K562 (cell line): ENCODE measurements around the gene KLF1. TPM values are rescaled to one million over a fixed set of nuclear protein-coding genes. Genes with fewer than 3 reads are reported as not detected.

Source experiments
- ATAC-seq: fragments of 200-7000 bp; cut with Tn5 transposase; 3 replicates; pipeline ENCODE4 v1.9.1; 2020; ENCODE audit warnings: moderate library complexity
- BruUV-seq: library from RNA; stranded (reverse); fragments of 400-500 nt; replicated peaks from 2 replicates; lab custom pipeline; 2021; lab: Mats Ljungman, UMichigan
- CTCF ChIA-PET: fragments of 300-600 bp; formaldehyde crosslinking; extraction: SDS; loops from one replicate; lab custom pipeline; 2021; ENCODE audit warnings: low intra/inter-chr PET ratio; lab: Yijun Ruan, JAX
- POLR2A ChIA-PET: fragments of 300-600, 350-650 bp; sonication (Branson Sonifier 250); formaldehyde crosslinking; extraction: SDS; loops from one replicate; lab custom pipeline; 2021; ENCODE audit warnings: antibody characterized with exemption, inconsistent platforms; lab: Yijun Ruan, JAX
- DNase-seq, 4 experiments: peaks; one replicate each; pipeline versions ENCODE4 v3.0.0 to v3.0.0-alpha.2; 2011 to 2018; ENCODE audit warnings: low spot score in 3 of 4, mixed read lengths in 3 of 4; ENCODE audit errors: extremely low read depth in 1 of 4
- FAIRE-seq: peaks from 2 replicates; lab custom pipeline; 2011; peaks lifted over from hg19 to GRCh38; lab: Jason Lieb, UNC
- H2AFZ ChIP-seq: 2 replicates; pipeline ENCODE4 v1.6.0; 2011; ENCODE audit warnings: low read depth, low read length, control low read depth, inconsistent platforms
- H3K27ac ChIP-seq: fragments of 200-600 bp; 3 replicates; pipeline ENCODE4 v1.8.0; 2011; ENCODE audit warnings: low read depth, mild to moderate bottlenecking, control low read depth, inconsistent platforms, low read length, moderate library complexity, mixed read lengths; ENCODE audit errors: extremely low read depth
- H3K27me3 ChIP-seq, 2 experiments: fragments of 300-600 bp in 1 of 2; 2 replicates in 1 of 2; 3 replicates in 1 of 2; pipeline versions ENCODE4 v1.6.0 to v1.8.0; 2011; ENCODE audit warnings: inconsistent platforms in 2 of 2, low read length in 2 of 2, mild to moderate bottlenecking in 1 of 2, mixed read lengths in 1 of 2, moderate library complexity in 1 of 2; ENCODE audit not compliant: control insufficient read depth in 2 of 2, insufficient read depth in 2 of 2
- H3K36me3 ChIP-seq: fragments of 300-600 bp; 3 replicates; pipeline ENCODE4 v1.8.0; 2011; ENCODE audit warnings: mild to moderate bottlenecking, low read length, inconsistent platforms; ENCODE audit not compliant: control insufficient read depth, insufficient read depth
- H3K4me1 ChIP-seq, 2 experiments: fragments of 200-600 bp in 1 of 2; replicated peaks in 1 of 2; 2 replicates in 1 of 2; 3 replicates in 1 of 2; pipeline versions ENCODE4 v1.5.1 to v1.8.0; 2011; ENCODE audit warnings: inconsistent platforms in 2 of 2, low read length in 2 of 2, mild to moderate bottlenecking in 1 of 2, mixed read lengths in 1 of 2, moderate library complexity in 1 of 2; ENCODE audit not compliant: control insufficient read depth in 2 of 2, insufficient read depth in 2 of 2
- H3K4me2 ChIP-seq: 2 replicates; pipeline ENCODE4 v1.6.1; 2011; ENCODE audit warnings: low read length, control low read depth, inconsistent platforms, mixed read lengths; ENCODE audit not compliant: insufficient read depth
- H3K4me3 ChIP-seq: fragments of 200-600 bp; sonication (generic), shearing (Covaris generic); 2 replicates; pipeline ENCODE4 v1.5.1; 2016; ENCODE audit warnings: control low read depth, inconsistent platforms
- H3K79me2 ChIP-seq: fragments of 200-600 bp; 3 replicates; pipeline ENCODE4 v1.8.0; 2011; ENCODE audit warnings: low read length, inconsistent platforms; ENCODE audit not compliant: control insufficient read depth, insufficient read depth
- H3K9ac ChIP-seq, 2 experiments: 2 replicates each; pipeline versions ENCODE4 v1.6.0 to v1.6.1; 2011; ENCODE audit warnings: low read depth in 2 of 2, low read length in 2 of 2, control low read depth in 1 of 2, inconsistent platforms in 1 of 2, mild to moderate bottlenecking in 1 of 2, mixed read lengths in 1 of 2; ENCODE audit not compliant: insufficient read depth in 1 of 2
- H3K9me1 ChIP-seq: one replicate; pipeline ENCODE4 v1.6.0; 2011; ENCODE audit warnings: inconsistent platforms, mild to moderate bottlenecking, low read length, moderate library complexity; ENCODE audit not compliant: control insufficient read depth, insufficient read depth
- H3K9me3 ChIP-seq: replicated peaks from 2 replicates; pipeline ENCODE4 v1.5.1; 2011; ENCODE audit warnings: low read depth, low read length, inconsistent platforms; ENCODE audit not compliant: control insufficient read depth, insufficient read depth
- H4K20me1 ChIP-seq: replicated peaks from 2 replicates; pipeline ENCODE4 v1.6.1; 2011; ENCODE audit warnings: low read length, inconsistent platforms, mixed read lengths; ENCODE audit not compliant: control insufficient read depth, insufficient read depth
- CTBP1 ChIP-seq: fragments of 450-650 bp; IDR thresholded peaks from 2 replicates; pipeline ENCODE4 v1.6.1; 2016; ENCODE audit warnings: borderline replicate concordance
- FOXA1 ChIP-seq: fragments of 450-650 bp; IDR thresholded peaks from 2 replicates; pipeline ENCODE4 v1.6.1; 2016; ENCODE audit warnings: mild to moderate bottlenecking, borderline replicate concordance
- MBD2 ChIP-seq: sonication (generic); IDR thresholded peaks from 2 replicates; pipeline ENCODE4 v1.6.1; 2016; ENCODE audit warnings: low read depth, borderline replicate concordance
- MTA3 ChIP-seq: fragments of 450-650 bp; formaldehyde crosslinking; IDR thresholded peaks from 2 replicates; pipeline ENCODE4 v1.6.1; 2017; ENCODE audit warnings: mild to moderate bottlenecking, borderline replicate concordance
- PHTF2 ChIP-seq: fragments of 250-450 bp; sonication (Bioruptor Pico); IDR thresholded peaks from 2 replicates; pipeline ENCODE4 v1.5.0; 2021; ENCODE audit warnings: mild to moderate bottlenecking
- RAD51 ChIP-seq: fragments of 450-650 bp; IDR thresholded peaks from 2 replicates; pipeline ENCODE4 v1.7.1; 2016; ENCODE audit warnings: low read depth, mild to moderate bottlenecking, borderline replicate concordance
- VEZF1 ChIP-seq: fragments of 200-800 bp; sonication (Bioruptor generic); IDR thresholded peaks from 2 replicates; pipeline ENCODE4 v1.6.1; 2017; ENCODE audit warnings: missing genetic modification characterization, missing compliant biosample characterization
- YY1 ChIP-seq, 3 experiments: IDR thresholded peaks; 2 replicates each; pipeline ENCODE4 v1.6.1; 2011; ENCODE audit warnings: low read length in 2 of 3, mild to moderate bottlenecking in 2 of 3, moderate library complexity in 2 of 3, borderline replicate concordance in 1 of 3, control low read depth in 1 of 3, low read depth in 1 of 3; ENCODE audit not compliant: insufficient read depth in 3 of 3, insufficient replicate concordance in 2 of 3, control insufficient read depth in 1 of 3, insufficient read length in 1 of 3; ENCODE audit errors: extremely low read depth in 1 of 3
- ZNF121 ChIP-seq: sonication (generic); formaldehyde crosslinking; conservative IDR thresholded peaks from 2 replicates; pipeline ENCODE4 v1.8.0; 2022; ENCODE audit warnings: missing genetic modification reagents
- ZNF146 ChIP-seq: IDR thresholded peaks from one replicate; pipeline ENCODE4 v1.6.1; 2018; ENCODE audit warnings: missing compliant biosample characterization; ENCODE audit not compliant: unreplicated experiment
- WGBS: fragments of 100-300 bp; shearing (Covaris generic); methylation state at CpG from one replicate; pipeline ENCODE4 v1.1.6; 2016; ENCODE audit warnings: low coverage, mixed read lengths; ENCODE audit not compliant: insufficient coverage; ENCODE audit errors: missing lambda C conversion rate; 5-methylcytosine and 5-hydroxymethylcytosine counted together
- in situ Hi-C: fragments of 300-500 bp; cut with MboI; formaldehyde crosslinking; loops from 4 replicates; pipeline ENCODE4 v1.15.0; 2018; ENCODE audit warnings: inconsistent platforms, mixed read lengths
- intact Hi-C: fragments of 100-400 bp; cut with micrococcal nuclease; formaldehyde crosslinking; loops from 2 replicates; pipeline ENCODE4 v1.14.2; 2022
- polyA plus RNA-seq, 8 experiments: library from polyadenylated mRNA; depleted of rRNA in 4 of 8; stranded (reverse) in 5 of 8; unstranded in 3 of 8; fragments of >200 nt; fragmentation: Nextera tagmentation in 2 of 8; fragmentation: Illumina TruSeq in 1 of 8; extraction: Ambion mirVana in 2 of 8; extraction: Trizol in 1 of 8; gene quantifications; 2 replicates each; pipeline versions ENCODE4 v1.2.1 to v1.2.3, GENCODE V29; 2011 to 2014; ENCODE audit warnings: inconsistent platforms in 1 of 8, missing spikeins in 1 of 8
- total RNA-seq, 7 experiments: library from RNA; depleted of rRNA in 6 of 7; stranded (reverse); fragments of >200 nt in 6 of 7; fragmentation: Illumina TruSeq in 2 of 7; extraction: Trizol in 2 of 7; gene quantifications; 2 replicates each; pipeline versions ENCODE4 v1.2.1 to v1.2.3, GENCODE V29; 2011 to 2021; ENCODE audit warnings: low replicate concordance in 1 of 7

The KLF1 gene
- total and polyA plus RNA-seq, 9 of the 15 experiments (the other 6 are each of a cell fraction or from before 2014, with no cell fraction given): 8.4 to 163 (median 47.3) TPM

GRCh38 chr19:12871681-12872080 lies 15.3 kb downstream of the KLF1 start:
- 39% methylated on average over 3 of the region's 3 CpGs for WGBS
- DNase-seq (no peak), ATAC-seq (no peak), FAIRE-seq (no peak)
- H3K36me3 ChIP-seq: peaks cover 18% of the 10 kb centered on the region; the same call in 2 of the 3 replicates
- H3K4me1 ChIP-seq: peaks cover 5 to 46% of the 10 kb centered on the region in 2 experiments; a peak in 4 of 5 replicates
- H3K4me2 ChIP-seq: no peak overlapping the region
- ChIA-PET POLR2A (interaction anchor here (1.0 to 3.3 kb wide), 3 partner anchors 10 to 50 kb away, joined by 3 to 37 read pairs (median 23); partner anchors contain the start of genes DNASE2 and KLF1), CTCF (no interaction called here)
- BruUV-seq: no TSS peak
- H3K27me3 ChIP-seq: no peaks in the 10 kb centered on the region
- no peaks in the 10 kb centered on the region for H3K79me2 ChIP-seq
- peaks cover 2% of the 10 kb centered on the region; the same call in 1 of the 2 replicates for H3K9me3 ChIP-seq
- no peak overlapping the region for H2AFZ ChIP-seq
- no peak overlapping the region for H3K4me3 ChIP-seq
- peak; percentile 12; the same call in 1 of the 2 replicates for TF ChIP-seq ZNF121 (CRISPR knock-in tag)
- no peak for TF ChIP-seq YY1 (IDR thresholded peaks at IDR 0.05; ENCODE audit: borderline replicate concordance in 1 of 3, control insufficient read depth in 1 of 3, extremely low read depth in 1 of 3, insufficient read depth in 3 of 3, insufficient read length in 1 of 3, insufficient replicate concordance in 2 of 3, low read depth in 1 of 3, low read length in 2 of 3)
- intact Hi-C loops: no loop called here
- no peak overlapping the region for H3K27ac ChIP-seq
- in situ Hi-C loops: no loop called here
- no peak overlapping the region for H3K9ac ChIP-seq
- no peaks in the 10 kb centered on the region for H3K9me1 ChIP-seq
- no peaks in the 10 kb centered on the region for H4K20me1 ChIP-seq

GRCh38 chr19:12868540-12869112 lies 18.4 kb downstream of the KLF1 start:
- Histone ChIP-seq H3K9me3 (peaks cover 2% of the 10 kb centered on the region; the same call in 1 of the 2 replicates), H2AFZ (no peak overlapping the region), H3K4me1 (peaks cover 8 to 50% of the 10 kb centered on the region in 2 experiments; a peak in 4 of 5 replicates), H3K9me1 (no peaks in the 10 kb centered on the region), H3K27ac (no peak overlapping the region), H3K9ac (no peak overlapping the region), H3K4me3 (no peak overlapping the region), H3K27me3 (no peaks in the 10 kb centered on the region), H3K4me2 (no peak overlapping the region), H3K79me2 (no peaks in the 10 kb centered on the region), H4K20me1 (no peaks in the 10 kb centered on the region; the same call in 1 of the 2 replicates), H3K36me3 (peaks cover 3% of the 10 kb centered on the region; the same call in 1 of the 3 replicates)
- CTCF ChIA-PET: interaction anchor here (0.6 kb wide), 1 partner anchor 82 kb away, joined by 6 read pairs; no protein-coding TSS in a partner anchor
- BruUV-seq: no TSS peak
- 83% methylated on average over 8 of the region's 10 CpGs for WGBS
- FAIRE-seq (peak; percentile 56), ATAC-seq (peak; percentile 46), DNase-seq (peak; percentile 64 to 85 (median 76))
- POLR2A ChIA-PET: no interaction called here
- intact Hi-C loops: no loop called here
- in situ Hi-C loops: no loop called here
- TF ChIP-seq CTBP1 (no peak), PHTF2 (CRISPR knock-in tag) (no peak), ZNF146 (CRISPR knock-in tag) (no peak), VEZF1 (CRISPR knock-in tag) (peak; percentile 28; the same call in 1 of the 2 replicates), MBD2 (0 out of 2 replicates have a peak, but pooled peaks have one; percentile 19), MTA3 (no peak), RAD51 (no peak), FOXA1 (no peak)
